Ishikawa (cell line): Measurements from ENCODE around the gene CCDC61.

Experiments
- CEBPB ChIP-seq: IDR thresholded peaks from 2 replicates; pipeline ENCODE4 v1.6.1; 2012
- EGR1 ChIP-seq: IDR thresholded peaks from 2 replicates; pipeline ENCODE4 v1.6.1; 2012
- RAD21 ChIP-seq: IDR thresholded peaks from 2 replicates; pipeline ENCODE4 v1.6.1; 2012; ENCODE audit warnings: low read depth
- TAF1 ChIP-seq: IDR thresholded peaks from 2 replicates; pipeline ENCODE4 v1.6.1; 2012; ENCODE audit warnings: low read depth, mild to moderate bottlenecking

GRCh38 chr19:46043519-46043918, 48.3 kb downstream of the CCDC61 start:
- no peak for TF ChIP-seq RAD21
- TF ChIP-seq EGR1: no peak
- TF ChIP-seq CEBPB: no peak
- TF ChIP-seq TAF1: no peak
